ENCODE measurements around the gene SH3BP4. TPM values are rescaled to one million over a fixed set of nuclear protein-coding genes. Genes with fewer than 3 reads are reported as not detected.

Gene SH3BP4
- total and polyA plus RNA-seq, 2 of the 8 experiments (the other 6 are each of a cell fraction or from before 2014, with no cell fraction given): 28.3 to 35.4 TPM

DNA sequence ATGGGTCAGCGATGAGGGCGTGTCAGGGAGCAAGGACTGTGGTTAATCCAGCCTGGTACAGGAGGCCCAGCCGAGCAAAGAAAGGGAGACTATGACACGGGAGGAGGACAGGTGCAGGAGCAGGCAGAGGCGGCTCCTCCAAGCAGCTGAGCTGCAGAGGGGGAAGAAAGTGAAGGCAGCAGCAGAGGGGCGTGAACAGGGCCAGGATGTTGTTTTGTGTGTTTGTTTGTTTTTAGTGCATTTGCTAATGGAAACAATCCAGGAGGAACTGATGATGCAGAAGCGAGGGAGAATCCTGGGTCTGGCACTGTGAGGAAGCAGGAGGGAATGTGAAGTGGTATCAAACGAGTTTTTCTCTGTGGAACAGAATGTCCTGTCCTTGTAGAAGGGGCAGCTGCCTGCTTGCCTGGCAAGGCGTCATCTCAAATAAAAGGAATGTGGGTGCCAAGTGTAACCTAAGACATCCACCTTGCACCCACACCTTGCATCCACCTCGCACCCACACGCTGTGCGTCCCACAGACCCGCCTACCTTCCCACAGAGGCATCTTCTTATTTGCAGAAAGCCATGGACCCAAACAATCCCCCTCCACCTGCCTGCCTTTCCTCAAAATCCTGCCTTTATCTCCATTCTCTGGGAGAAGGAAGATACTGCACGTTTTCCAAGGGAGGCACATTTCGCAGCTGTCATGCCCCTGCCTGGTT lies 134.8 kb downstream of the SH3BP4 start (continued):
- TF ChIP-seq SUZ12 (IDR thresholded peaks at IDR 0.05; ENCODE audit: low read length) (no peak), EGR1 (IDR thresholded peaks at IDR 0.05; ENCODE audit: borderline replicate concordance, low read depth, low read length) (no peak), NANOG (IDR thresholded peaks at IDR 0.05; ENCODE audit: insufficient read depth, low read depth, low read length, poor library complexity, severe bottlenecking) (no peak), EZH2 (IDR thresholded peaks at IDR 0.05; ENCODE audit: low read depth, low read length, severe bottlenecking) (no peak), TAF7 (optimal IDR thresholded peaks at IDR 0.05; ENCODE audit: borderline replicate concordance, low read depth, low read length) (no peak)
